Measurements from ENCODE around the gene ATP1B3. TPM values are rescaled to one million over a fixed set of nuclear protein-coding genes. Genes with fewer than 3 reads are reported as not detected.
"Not testable (repeated sequence)": the region's sequence is repeated elsewhere in the genome, so short reads cannot be mapped to it uniquely, and the experiment has no call there.

ATP1B3 gene
- total RNA-seq, result 32.9 TPM
- long read RNA-seq, transcript ATP1B3-201 (7 exons, 1,811 nt), result major isoform, 31 of 53 reads
- long read RNA-seq, transcript ATP1B3-204 (8 exons, 1,708 nt), result minor isoform, 16 of 53 reads
- long read RNA-seq, partial matches to known transcripts, result 1 of 53 reads
- long read RNA-seq, other reads (novel, unspliced or antisense), result 5 of 53 reads

- intact Hi-C loops (cut with DNase I), result loop anchor here (2.0 kb wide), 1 partner anchor 138 kb away; the partner anchor contains the start of gene RNF7
- ATAC-seq (ENCODE audit: poor library complexity) (peak; percentile 94), DNase-seq (peak; percentile 90)
These were observed at the start of gene ATP1B3 for GRCh38 chr3:141876381-141876890. TSS of gene ATP1B3 (plus strand) at chr3:141876643. CDS start at chr3:141876802, 159 bp downstream.

- intact Hi-C loops (cut with DNase I), result no loop called here
- ATAC-seq (ENCODE audit: poor library complexity) (no peak), DNase-seq (no peak)
These were observed 48.0 kb upstream of the ATP1B3 start for GRCh38 chr3:141828487-141828886.

- peak; percentile 63 for DNase-seq
- intact Hi-C loops (cut with DNase I), result no loop called here
- peak; percentile 93 for ATAC-seq (ENCODE audit: poor library complexity)
These were observed 47.6 kb upstream of the ATP1B3 start for GRCh38 chr3:141828890-141829289.

DNA sequence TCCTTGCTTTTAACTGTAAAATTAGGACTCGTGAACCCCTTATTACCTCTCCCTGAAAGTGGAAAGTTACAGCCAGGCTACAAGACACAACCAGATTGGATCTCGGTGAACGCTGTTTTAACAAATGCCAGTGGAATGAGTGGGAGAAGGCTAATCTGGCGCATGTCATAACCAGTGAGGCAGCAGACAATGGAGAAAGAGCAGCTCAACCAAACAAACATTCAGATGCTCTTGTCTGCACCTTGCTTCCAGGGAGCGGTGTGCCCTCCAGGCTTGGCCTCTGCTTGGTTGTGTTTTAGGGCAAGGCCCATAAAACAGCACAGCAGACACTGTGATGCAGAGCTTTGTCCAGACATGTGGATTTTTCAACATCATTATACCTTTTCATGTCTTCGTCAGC, 45.9 kb upstream of the ATP1B3 start:
- ATAC-seq (ENCODE audit: poor library complexity), result no peak
- DNase-seq, result no peak
- intact Hi-C loops (cut with DNase I), result no loop called here

GRCh38 chr3:141834292-141834691, 42.2 kb upstream of the ATP1B3 start:
- ATAC-seq (ENCODE audit: poor library complexity) (no peak), DNase-seq (no peak)
- intact Hi-C loops (cut with DNase I), result no loop called here

DNA sequence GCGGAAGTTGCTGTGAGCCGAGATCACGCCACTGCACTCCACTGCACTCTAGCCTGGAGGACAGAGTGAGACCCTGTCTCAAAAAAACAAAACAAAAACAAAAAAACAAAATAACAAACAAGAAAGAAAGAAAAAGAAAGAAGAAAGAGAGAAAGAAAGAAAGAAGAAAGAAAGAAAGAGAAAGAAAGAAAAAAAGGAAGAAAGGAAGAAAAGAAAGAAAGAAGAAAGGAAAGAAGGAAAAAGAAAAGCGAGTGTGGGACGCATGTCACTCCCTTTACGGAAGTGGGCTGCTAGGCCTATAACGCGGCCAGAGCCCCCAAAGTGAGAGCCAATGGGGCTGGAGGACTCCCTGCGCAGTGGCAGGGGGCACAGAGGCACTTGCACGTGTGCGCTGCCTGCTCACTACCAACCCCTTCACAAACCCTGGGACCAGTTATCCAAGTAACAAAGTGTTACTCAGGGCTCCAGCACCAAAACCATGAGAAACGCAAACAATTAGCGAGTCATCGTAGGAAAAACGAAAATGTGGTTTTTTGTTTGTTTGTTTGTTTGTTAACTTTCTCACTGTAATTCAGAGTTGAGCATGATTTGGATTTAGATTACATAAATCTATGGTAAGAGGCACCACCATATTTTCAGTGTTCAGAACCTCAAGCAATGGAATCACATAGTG, 40.8 kb upstream of the ATP1B3 start:
- intact Hi-C loops (cut with DNase I), result no loop called here
- no peak for DNase-seq
- ATAC-seq (ENCODE audit: poor library complexity), result no peak

- ATAC-seq (ENCODE audit: poor library complexity) (no peak), DNase-seq (no peak)
- intact Hi-C loops (cut with DNase I), result no loop called here
These were observed 37.1 kb upstream of the ATP1B3 start for GRCh38 chr3:141839389-141839788.

DNA sequence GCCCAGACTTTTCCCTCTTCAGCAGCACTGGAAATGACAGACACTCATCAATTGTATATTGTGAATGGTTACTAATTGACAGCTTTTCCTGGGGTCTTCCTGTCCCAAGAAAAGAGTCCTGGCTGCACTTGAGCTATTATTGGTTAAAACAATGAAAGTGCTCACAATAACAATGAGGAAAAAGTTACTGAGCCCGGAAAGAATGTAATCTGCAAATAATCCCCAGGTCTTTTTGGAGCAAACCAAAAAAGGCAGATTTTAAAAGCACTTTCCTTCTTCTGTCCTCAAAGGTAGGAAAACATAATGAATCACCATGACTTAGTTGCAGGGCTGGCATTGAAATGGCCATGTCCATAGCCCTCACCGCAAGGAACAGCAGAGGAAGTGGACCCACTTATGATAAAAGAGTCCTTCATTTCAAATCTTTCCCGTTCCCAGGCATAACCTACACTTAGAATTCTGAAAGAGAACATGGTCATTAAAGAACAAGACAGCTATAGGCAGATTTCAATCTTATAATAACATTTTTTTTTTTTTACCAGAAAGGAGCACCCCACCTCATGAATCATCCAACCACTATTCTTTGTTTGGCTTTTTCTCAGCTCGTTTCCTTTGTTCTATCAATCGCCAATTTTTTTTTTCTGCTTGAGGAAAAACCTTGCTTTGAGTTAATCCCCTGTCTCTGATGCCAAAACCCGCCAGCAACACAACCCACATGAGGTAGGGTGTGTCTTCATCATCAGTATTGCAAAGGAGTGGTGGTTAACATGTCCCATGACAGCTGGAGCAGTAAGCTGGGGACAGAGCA, 35.5 kb upstream of the ATP1B3 start:
- DNase-seq (no peak), ATAC-seq (ENCODE audit: poor library complexity) (no peak)
- intact Hi-C loops (cut with DNase I), result no loop called here

- no peak for ATAC-seq (ENCODE audit: poor library complexity)
- intact Hi-C loops (cut with DNase I), result no loop called here
These were observed 32.3 kb upstream of the ATP1B3 start for GRCh38 chr3:141844108-141844507.

GRCh38 chr3:141844812-141845211, 31.6 kb upstream of the ATP1B3 start:
- DNase-seq (no peak), ATAC-seq (ENCODE audit: poor library complexity) (no peak)
- intact Hi-C loops (cut with DNase I), result no loop called here

More at GRCh38 chr3:141844108-141844507, 32.3 kb upstream of the ATP1B3 start:
- no peak for DNase-seq

- no peak for DNase-seq
- intact Hi-C loops (cut with DNase I), result no loop called here
- ATAC-seq (ENCODE audit: poor library complexity), result no peak
These were observed 30.9 kb upstream of the ATP1B3 start for GRCh38 chr3:141845407-141846049.

DNA sequence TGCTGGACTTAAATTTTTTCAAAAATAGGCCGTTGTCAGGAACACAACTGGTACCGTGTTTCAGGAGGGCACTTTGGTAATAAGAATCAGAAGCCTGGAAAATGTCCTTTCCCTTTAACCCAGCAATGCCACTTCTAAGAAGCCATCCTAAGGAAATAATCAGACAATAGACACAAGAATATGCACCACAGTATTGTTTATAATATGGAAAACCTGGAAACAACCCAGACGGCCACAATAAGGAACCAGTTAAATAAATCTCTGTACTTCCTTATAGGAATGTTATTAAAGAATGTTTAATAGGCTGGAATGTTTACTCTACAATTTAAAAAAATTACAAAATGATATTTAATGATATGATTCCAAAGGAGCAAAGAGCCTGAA, 30.4 kb upstream of the ATP1B3 start:
- ATAC-seq (ENCODE audit: poor library complexity), result no peak
- DNase-seq, result no peak
- intact Hi-C loops (cut with DNase I), result no loop called here

DNA sequence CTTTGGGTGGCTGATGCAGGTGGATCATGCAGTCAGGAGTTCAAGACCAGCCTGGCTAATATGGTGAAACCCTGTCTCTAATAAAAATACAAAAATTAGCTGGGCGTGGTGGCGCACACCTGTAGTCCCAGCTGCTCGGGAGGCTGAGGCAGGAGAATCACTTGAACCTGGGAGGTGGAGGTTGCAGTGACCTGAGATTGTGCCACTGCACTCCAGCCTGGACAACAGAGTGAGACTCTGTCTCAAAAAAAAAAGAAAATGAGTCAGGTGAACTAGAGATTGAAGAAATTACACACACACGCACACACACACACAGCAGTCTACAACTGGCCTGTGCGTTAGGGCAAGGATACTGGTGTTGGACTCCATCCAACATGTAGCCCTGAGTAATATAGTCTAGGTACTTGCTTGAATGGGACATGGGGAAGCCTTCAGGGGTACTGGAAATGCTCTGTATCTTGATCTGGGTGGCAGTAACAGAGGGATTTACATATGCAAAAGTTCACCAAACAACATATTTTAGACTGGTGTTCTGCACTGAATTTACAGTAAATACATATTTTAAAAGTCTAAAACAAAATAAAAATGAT, 28.2 kb upstream of the ATP1B3 start:
- ATAC-seq (ENCODE audit: poor library complexity); DNase-seq; intact Hi-C loops (cut with DNase I): not testable (repeated sequence)

GRCh38 chr3:141849056-141849815, 27.2 kb upstream of the ATP1B3 start:
- intact Hi-C loops (cut with DNase I), result no loop called here
- DNase-seq (no peak), ATAC-seq (ENCODE audit: poor library complexity) (peak; percentile 38)

- intact Hi-C loops (cut with DNase I), result no loop called here
- peak; percentile 51 for DNase-seq
- peak; percentile 27 for ATAC-seq (ENCODE audit: poor library complexity)
These were observed 25.0 kb upstream of the ATP1B3 start for GRCh38 chr3:141851411-141851810.

DNA sequence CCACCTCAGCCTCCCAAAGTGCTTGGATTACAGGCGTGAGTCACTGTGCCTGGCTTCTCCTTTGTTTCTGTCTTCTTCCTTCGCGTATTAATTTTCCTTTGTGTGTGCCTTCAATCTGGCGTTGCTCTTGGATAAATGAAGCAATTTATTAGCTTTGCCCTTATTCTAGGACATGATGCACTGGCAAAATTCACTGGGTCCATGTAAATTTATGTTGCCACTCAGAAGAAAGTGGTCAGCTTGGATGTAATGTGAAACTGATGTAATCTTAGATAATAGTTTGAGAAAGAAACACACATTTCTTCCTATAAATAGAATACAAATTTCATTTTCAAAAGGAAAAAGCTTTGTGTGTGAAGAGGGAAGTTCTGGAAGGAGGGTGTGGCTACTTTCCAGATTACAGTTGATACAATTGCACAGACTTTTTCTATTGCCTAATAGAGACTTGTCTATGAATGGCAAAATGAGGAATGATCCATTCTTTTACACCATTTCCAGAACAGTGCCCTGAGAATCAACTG, 23.3 kb upstream of the ATP1B3 start:
- DNase-seq, result no peak
- intact Hi-C loops (cut with DNase I), result no loop called here
- ATAC-seq (ENCODE audit: poor library complexity), result peak; percentile 55

DNA sequence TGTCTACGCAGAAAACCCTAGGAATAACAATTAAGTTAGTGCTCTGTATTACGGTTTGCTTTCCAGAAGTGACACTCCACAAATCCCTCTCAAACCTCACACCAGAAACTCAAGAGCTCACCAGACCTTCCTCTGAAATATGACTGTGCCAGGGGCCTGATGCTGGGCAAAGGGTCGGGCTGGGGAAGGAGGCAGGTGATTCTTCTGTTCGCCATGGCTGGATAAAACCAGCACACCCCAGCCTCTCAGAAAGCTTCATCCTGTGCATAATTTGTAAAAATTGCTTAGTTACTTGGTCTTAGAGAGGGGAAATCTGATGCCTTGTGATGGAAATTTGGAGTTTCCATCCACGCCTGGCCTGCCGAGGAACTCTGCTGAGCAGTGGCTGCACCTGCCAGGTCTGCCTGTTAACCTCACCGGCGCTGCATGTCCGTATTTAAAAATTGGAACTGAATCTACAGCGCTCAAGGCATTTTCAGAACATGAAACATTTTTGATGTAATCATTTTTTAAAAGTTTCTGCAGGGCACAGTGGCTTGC, 22.7 kb upstream of the ATP1B3 start:
- DNase-seq, result no peak
- ATAC-seq (ENCODE audit: poor library complexity), result no peak
- intact Hi-C loops (cut with DNase I), result no loop called here

DNA sequence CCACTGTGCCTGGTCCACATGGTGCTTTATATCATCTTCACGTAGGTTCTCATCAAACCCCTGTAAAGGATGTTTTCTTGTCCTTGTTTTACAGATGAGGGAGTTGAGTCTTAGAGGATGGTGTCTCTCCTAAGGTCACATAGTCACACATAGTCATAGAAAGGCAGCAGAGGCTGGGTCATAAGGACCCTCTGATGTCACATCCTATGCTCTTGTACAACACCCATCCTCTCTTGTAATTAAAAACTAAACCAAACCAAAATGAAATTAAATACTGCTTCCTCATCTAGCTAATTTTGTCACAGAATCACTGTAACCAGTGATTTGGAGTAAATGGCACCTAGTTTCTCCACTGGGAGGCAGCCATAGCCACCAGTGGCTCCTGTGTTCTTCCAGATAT, 21.8 kb upstream of the ATP1B3 start:
- ATAC-seq (ENCODE audit: poor library complexity) (no peak), DNase-seq (no peak)
- intact Hi-C loops (cut with DNase I), result no loop called here

Measured in Right ventricle myocardium superior (tissue), 1 donor.